RWPE1 (cell line): ENCODE measurements around the gene GRIN3A.

ENCODE experiments used
- CTCF ChIA-PET: fragments of 350-600 bp; sonication (Branson Sonifier 250); formaldehyde crosslinking; extraction: SDS; loops from one replicate; lab custom pipeline; 2021; lab: Yijun Ruan, JAX
- POLR2A ChIA-PET: fragments of 400-600 bp; formaldehyde crosslinking; extraction: SDS; loops from one replicate; lab custom pipeline; 2020; ENCODE audit warnings: antibody characterized with exemption; ENCODE audit not compliant: low non-redundant PET; lab: Yijun Ruan, JAX
- DNase-seq: peaks from one replicate; pipeline ENCODE4 v3.0.0; 2012; ENCODE audit warnings: low spot score
- H3K27ac ChIP-seq: fragments of 450-650 bp; 2 replicates; pipeline ENCODE4 v1.5.1; 2017
- TF ChIP-seq, protein P1 (sequence below): fragments of 450-650 bp; conservative IDR thresholded peaks from 2 replicates; pipeline ENCODE4 v1.5.1; 2017; ENCODE audit warnings: low read depth, mild to moderate bottlenecking

The GRIN3A gene

GRCh38 chr9:101648493-101648892 lies 90.0 kb downstream of the GRIN3A start:
- no peak for DNase-seq
- POLR2A ChIA-PET = no interaction called here
- CTCF ChIA-PET = no interaction called here
- TF ChIP-seq, protein P1, sequence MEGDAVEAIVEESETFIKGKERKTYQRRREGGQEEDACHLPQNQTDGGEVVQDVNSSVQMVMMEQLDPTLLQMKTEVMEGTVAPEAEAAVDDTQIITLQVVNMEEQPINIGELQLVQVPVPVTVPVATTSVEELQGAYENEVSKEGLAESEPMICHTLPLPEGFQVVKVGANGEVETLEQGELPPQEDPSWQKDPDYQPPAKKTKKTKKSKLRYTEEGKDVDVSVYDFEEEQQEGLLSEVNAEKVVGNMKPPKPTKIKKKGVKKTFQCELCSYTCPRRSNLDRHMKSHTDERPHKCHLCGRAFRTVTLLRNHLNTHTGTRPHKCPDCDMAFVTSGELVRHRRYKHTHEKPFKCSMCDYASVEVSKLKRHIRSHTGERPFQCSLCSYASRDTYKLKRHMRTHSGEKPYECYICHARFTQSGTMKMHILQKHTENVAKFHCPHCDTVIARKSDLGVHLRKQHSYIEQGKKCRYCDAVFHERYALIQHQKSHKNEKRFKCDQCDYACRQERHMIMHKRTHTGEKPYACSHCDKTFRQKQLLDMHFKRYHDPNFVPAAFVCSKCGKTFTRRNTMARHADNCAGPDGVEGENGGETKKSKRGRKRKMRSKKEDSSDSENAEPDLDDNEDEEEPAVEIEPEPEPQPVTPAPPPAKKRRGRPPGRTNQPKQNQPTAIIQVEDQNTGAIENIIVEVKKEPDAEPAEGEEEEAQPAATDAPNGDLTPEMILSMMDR = no peak
- H3K27ac ChIP-seq = no peak overlapping the region

- TF ChIP-seq, protein P1 = no peak
- CTCF ChIA-PET = interaction anchor here (0.6 kb wide), 1 partner anchor 433 kb away, joined by 3 read pairs; no protein-coding TSS in a partner anchor
- POLR2A ChIA-PET = no interaction called here
- DNase-seq = no peak
- H3K27ac ChIP-seq = no peak overlapping the region
These were observed 98.4 kb downstream of the GRIN3A start for GRCh38 chr9:101639785-101640665.

GRCh38 chr9:101639311-101639710 lies 99.1 kb downstream of the GRIN3A start:
- POLR2A ChIA-PET = no interaction called here
- TF ChIP-seq, protein P1 = no peak
- no peak overlapping the region for H3K27ac ChIP-seq
- CTCF ChIA-PET = interaction anchor here (0.6 kb wide), 1 partner anchor 434 kb away, joined by 3 read pairs; no protein-coding TSS in a partner anchor
- no peak for DNase-seq

DNA sequence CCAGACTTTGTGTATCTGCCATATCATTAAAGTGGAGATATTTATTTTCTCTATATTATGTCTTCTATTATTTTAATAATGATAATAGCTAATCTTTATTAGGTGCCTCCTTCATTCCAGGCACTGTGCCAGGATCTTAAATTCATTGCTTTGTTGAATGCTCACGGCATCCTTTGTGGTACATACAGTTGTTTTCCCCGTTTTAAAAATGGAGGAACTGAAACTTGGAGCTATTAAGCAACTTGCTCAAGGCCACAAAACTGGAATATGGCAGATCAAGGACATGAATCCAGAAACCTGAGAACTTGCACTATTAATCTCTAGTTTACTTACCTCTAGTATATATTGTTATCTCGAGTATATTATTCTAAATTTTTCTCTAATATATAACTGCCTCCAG lies 102.2 kb downstream of the GRIN3A start:
- CTCF ChIA-PET = no interaction called here
- POLR2A ChIA-PET = no interaction called here
- no peak for DNase-seq
- no peak overlapping the region for H3K27ac ChIP-seq
- TF ChIP-seq, protein P1 = no peak

- peak; percentile 15 for DNase-seq
- POLR2A ChIA-PET = no interaction called here
- CTCF ChIA-PET = no interaction called here
- TF ChIP-seq, protein P1 = no peak
- no peak overlapping the region for H3K27ac ChIP-seq
These were observed 103.0 kb downstream of the GRIN3A start for GRCh38 chr9:101635473-101635872.

- DNase-seq = no peak
- TF ChIP-seq, protein P1 = no peak
- ChIA-PET POLR2A (no interaction called here), CTCF (no interaction called here)
- no peak overlapping the region for H3K27ac ChIP-seq
These were observed 103.6 kb downstream of the GRIN3A start for GRCh38 chr9:101634741-101635409.
